K562 (cell line): ENCODE results near the gene CC2D1A. TPM values are rescaled to one million over a fixed set of nuclear protein-coding genes. Genes with fewer than 3 reads are reported as not detected.

Experiments
- ATAC-seq: fragments of 200-7000 bp; cut with Tn5 transposase; 3 replicates; pipeline ENCODE4 v1.9.1; 2020; ENCODE audit warnings: moderate library complexity
- BruUV-seq: library from RNA; stranded (reverse); fragments of 400-500 nt; replicated peaks from 2 replicates; lab custom pipeline; 2021; lab: Mats Ljungman, UMichigan
- CTCF ChIA-PET: fragments of 300-600 bp; formaldehyde crosslinking; extraction: SDS; loops from one replicate; lab custom pipeline; 2021; ENCODE audit warnings: low intra/inter-chr PET ratio; lab: Yijun Ruan, JAX
- POLR2A ChIA-PET: fragments of 300-600, 350-650 bp; sonication (Branson Sonifier 250); formaldehyde crosslinking; extraction: SDS; loops from one replicate; lab custom pipeline; 2021; ENCODE audit warnings: antibody characterized with exemption, inconsistent platforms; lab: Yijun Ruan, JAX
- DNase-seq, 4 experiments: peaks; one replicate each; pipeline versions ENCODE4 v3.0.0 to v3.0.0-alpha.2; 2011 to 2018; ENCODE audit warnings: low spot score in 3 of 4, mixed read lengths in 3 of 4; ENCODE audit errors: extremely low read depth in 1 of 4
- FAIRE-seq: peaks from 2 replicates; lab custom pipeline; 2011; peaks lifted over from hg19 to GRCh38; lab: Jason Lieb, UNC
- H2AFZ ChIP-seq: 2 replicates; pipeline ENCODE4 v1.6.0; 2011; ENCODE audit warnings: low read depth, low read length, control low read depth, inconsistent platforms
- H3K27ac ChIP-seq: fragments of 200-600 bp; 3 replicates; pipeline ENCODE4 v1.8.0; 2011; ENCODE audit warnings: low read depth, mild to moderate bottlenecking, control low read depth, inconsistent platforms, low read length, moderate library complexity, mixed read lengths; ENCODE audit errors: extremely low read depth
- H3K27me3 ChIP-seq, 2 experiments: fragments of 300-600 bp in 1 of 2; 2 replicates in 1 of 2; 3 replicates in 1 of 2; pipeline versions ENCODE4 v1.6.0 to v1.8.0; 2011; ENCODE audit warnings: inconsistent platforms in 2 of 2, low read length in 2 of 2, mild to moderate bottlenecking in 1 of 2, mixed read lengths in 1 of 2, moderate library complexity in 1 of 2; ENCODE audit not compliant: control insufficient read depth in 2 of 2, insufficient read depth in 2 of 2
- H3K36me3 ChIP-seq: fragments of 300-600 bp; 3 replicates; pipeline ENCODE4 v1.8.0; 2011; ENCODE audit warnings: mild to moderate bottlenecking, low read length, inconsistent platforms; ENCODE audit not compliant: control insufficient read depth, insufficient read depth
- H3K4me1 ChIP-seq, 2 experiments: fragments of 200-600 bp in 1 of 2; replicated peaks in 1 of 2; 2 replicates in 1 of 2; 3 replicates in 1 of 2; pipeline versions ENCODE4 v1.5.1 to v1.8.0; 2011; ENCODE audit warnings: inconsistent platforms in 2 of 2, low read length in 2 of 2, mild to moderate bottlenecking in 1 of 2, mixed read lengths in 1 of 2, moderate library complexity in 1 of 2; ENCODE audit not compliant: control insufficient read depth in 2 of 2, insufficient read depth in 2 of 2
- H3K4me2 ChIP-seq: 2 replicates; pipeline ENCODE4 v1.6.1; 2011; ENCODE audit warnings: low read length, control low read depth, inconsistent platforms, mixed read lengths; ENCODE audit not compliant: insufficient read depth
- H3K4me3 ChIP-seq: fragments of 200-600 bp; sonication (generic), shearing (Covaris generic); 2 replicates; pipeline ENCODE4 v1.5.1; 2016; ENCODE audit warnings: control low read depth, inconsistent platforms
- H3K79me2 ChIP-seq: fragments of 200-600 bp; 3 replicates; pipeline ENCODE4 v1.8.0; 2011; ENCODE audit warnings: low read length, inconsistent platforms; ENCODE audit not compliant: control insufficient read depth, insufficient read depth
- H3K9ac ChIP-seq, 2 experiments: 2 replicates each; pipeline versions ENCODE4 v1.6.0 to v1.6.1; 2011; ENCODE audit warnings: low read depth in 2 of 2, low read length in 2 of 2, control low read depth in 1 of 2, inconsistent platforms in 1 of 2, mild to moderate bottlenecking in 1 of 2, mixed read lengths in 1 of 2; ENCODE audit not compliant: insufficient read depth in 1 of 2
- H3K9me1 ChIP-seq: one replicate; pipeline ENCODE4 v1.6.0; 2011; ENCODE audit warnings: inconsistent platforms, mild to moderate bottlenecking, low read length, moderate library complexity; ENCODE audit not compliant: control insufficient read depth, insufficient read depth
- H3K9me3 ChIP-seq: replicated peaks from 2 replicates; pipeline ENCODE4 v1.5.1; 2011; ENCODE audit warnings: low read depth, low read length, inconsistent platforms; ENCODE audit not compliant: control insufficient read depth, insufficient read depth
- H4K20me1 ChIP-seq: replicated peaks from 2 replicates; pipeline ENCODE4 v1.6.1; 2011; ENCODE audit warnings: low read length, inconsistent platforms, mixed read lengths; ENCODE audit not compliant: control insufficient read depth, insufficient read depth
- ARID2 ChIP-seq: fragments of 450-650 bp; IDR thresholded peaks from 2 replicates; pipeline ENCODE4 v1.6.1; 2017; ENCODE audit warnings: antibody characterized with exemption, mild to moderate bottlenecking
- BRCA1 ChIP-seq, 2 experiments: fragments of 450-650 bp in 1 of 2; sonication (generic) in 1 of 2; formaldehyde crosslinking in 1 of 2; IDR thresholded peaks; 2 replicates each; pipeline versions ENCODE4 v1.5.0 to v1.6.1; 2017 to 2020; ENCODE audit warnings: mild to moderate bottlenecking in 1 of 2, missing genetic modification reagents in 1 of 2
- BRF1 ChIP-seq: IDR thresholded peaks from 3 replicates; pipeline ENCODE4 v1.6.1; 2011; ENCODE audit warnings: borderline replicate concordance, mild to moderate bottlenecking; ENCODE audit not compliant: insufficient read length; ENCODE audit errors: extremely low read depth
- CC2D1A ChIP-seq: fragments of 450-650 bp; IDR thresholded peaks from 2 replicates; pipeline ENCODE4 v1.6.1; 2017; ENCODE audit warnings: mild to moderate bottlenecking
- CREM ChIP-seq: IDR thresholded peaks from 2 replicates; pipeline ENCODE4 v1.6.1; 2014; ENCODE audit warnings: antibody characterized with exemption, low read depth
- E2F3 ChIP-seq: fragments of 250-450 bp; sonication (Bioruptor Pico); IDR thresholded peaks from 2 replicates; pipeline ENCODE4 v1.4.0; 2020; ENCODE audit warnings: mild to moderate bottlenecking
- EZH2 ChIP-seq: IDR thresholded peaks from 2 replicates; pipeline ENCODE4 v1.6.1; 2012; ENCODE audit warnings: low read depth, mild to moderate bottlenecking, inconsistent platforms, low read length, borderline replicate concordance
- FOXK2 ChIP-seq, 2 experiments: fragments of 450-650 bp; IDR thresholded peaks in 1 of 2; conservative IDR thresholded peaks in 1 of 2; 2 replicates each; pipeline ENCODE4 v1.6.1; 2016; ENCODE audit warnings: low read depth in 2 of 2, mild to moderate bottlenecking in 1 of 2
- PTRF ChIP-seq: fragments of 450-650 bp; IDR thresholded peaks from 2 replicates; pipeline ENCODE4 v1.6.1; 2016; ENCODE audit warnings: mild to moderate bottlenecking, missing genetic modification characterization, missing compliant biosample characterization
- ZNF384 ChIP-seq: IDR thresholded peaks from 2 replicates; pipeline ENCODE4 v1.6.1; 2012; ENCODE audit warnings: low read depth, low read length, improper control_type of control experiment
- ZNF57 ChIP-seq: fragments of 450-650 bp; formaldehyde crosslinking; IDR thresholded peaks from 2 replicates; pipeline ENCODE4 v1.4.0; 2020; ENCODE audit warnings: mild to moderate bottlenecking, moderate library complexity
- WGBS: fragments of 100-300 bp; shearing (Covaris generic); methylation state at CpG from one replicate; pipeline ENCODE4 v1.1.6; 2016; ENCODE audit warnings: low coverage, mixed read lengths; ENCODE audit not compliant: insufficient coverage; ENCODE audit errors: missing lambda C conversion rate; 5-methylcytosine and 5-hydroxymethylcytosine counted together
- in situ Hi-C: fragments of 300-500 bp; cut with MboI; formaldehyde crosslinking; loops from 4 replicates; pipeline ENCODE4 v1.15.0; 2018; ENCODE audit warnings: inconsistent platforms, mixed read lengths
- intact Hi-C: fragments of 100-400 bp; cut with micrococcal nuclease; formaldehyde crosslinking; loops from 2 replicates; pipeline ENCODE4 v1.14.2; 2022
- polyA plus RNA-seq, 8 experiments: library from polyadenylated mRNA; depleted of rRNA in 4 of 8; stranded (reverse) in 5 of 8; unstranded in 3 of 8; fragments of >200 nt; fragmentation: Nextera tagmentation in 2 of 8; fragmentation: Illumina TruSeq in 1 of 8; extraction: Ambion mirVana in 2 of 8; extraction: Trizol in 1 of 8; gene quantifications; 2 replicates each; pipeline versions ENCODE4 v1.2.1 to v1.2.3, GENCODE V29; 2011 to 2014; ENCODE audit warnings: inconsistent platforms in 1 of 8, missing spikeins in 1 of 8
- total RNA-seq, 7 experiments: library from RNA; depleted of rRNA in 6 of 7; stranded (reverse); fragments of >200 nt in 6 of 7; fragmentation: Illumina TruSeq in 2 of 7; extraction: Trizol in 2 of 7; gene quantifications; 2 replicates each; pipeline versions ENCODE4 v1.2.1 to v1.2.3, GENCODE V29; 2011 to 2021; ENCODE audit warnings: low replicate concordance in 1 of 7
- TF ChIP-seq, protein P1 (sequence below): fragments of 250-450 bp; sonication (Bioruptor Pico); IDR thresholded peaks from 2 replicates; pipeline ENCODE4 v1.6.1; 2021; ENCODE audit warnings: mild to moderate bottlenecking
- TF ChIP-seq, protein P2 (sequence below), 2 experiments: fragments of 450-650 bp; IDR thresholded peaks; 2 replicates each; pipeline ENCODE4 v1.6.1; 2018; ENCODE audit warnings: mild to moderate bottlenecking in 2 of 2, low read depth in 1 of 2; ENCODE audit not compliant: partially characterized antibody in 2 of 2
- TF ChIP-seq, protein P3 (sequence below): sonication (generic); formaldehyde crosslinking; IDR thresholded peaks from 2 replicates; pipeline ENCODE4 v1.8.0; 2022; ENCODE audit warnings: mild to moderate bottlenecking, missing genetic modification reagents
- TF ChIP-seq, protein P4 (sequence below): sonication (generic); formaldehyde crosslinking; IDR thresholded peaks from 2 replicates; pipeline ENCODE4 v1.8.0; 2023; ENCODE audit warnings: mild to moderate bottlenecking, missing genetic modification reagents

The CC2D1A gene
- total and polyA plus RNA-seq, 9 of the 15 experiments (the other 6 are each of a cell fraction or from before 2014, with no cell fraction given): 0.32 to 31.0 (median 12.9) TPM

GRCh38 chr19:13964776-13965175 lies 58.8 kb downstream of the CC2D1A start (continued):
- no peak for TF ChIP-seq ARID2
- no peak for TF ChIP-seq ZNF384
- no peak for TF ChIP-seq E2F3 (CRISPR knock-in tag)
- no peak for TF ChIP-seq CC2D1A
- TF ChIP-seq, all 486 proteins: peak for 0

- Histone ChIP-seq H2AFZ (no peak overlapping the region), H3K27ac (no peak overlapping the region), H3K9me3 (no peaks in the 10 kb centered on the region), H4K20me1 (no peaks in the 10 kb centered on the region), H3K9me1 (no peaks in the 10 kb centered on the region), H3K79me2 (no peaks in the 10 kb centered on the region), H3K36me3 (peaks cover 84% of the 10 kb centered on the region; the same call in 2 of the 3 replicates), H3K27me3 (no peaks in the 10 kb centered on the region), H3K4me3 (no peak overlapping the region), H3K4me1 (peaks cover 0 to 30% of the 10 kb centered on the region in 2 experiments; a peak in 2 of 5 replicates), H3K9ac (no peak overlapping the region), H3K4me2 (no peak overlapping the region)
- in situ Hi-C loops (no loop called here), intact Hi-C loops (no loop called here)
- FAIRE-seq (no peak), DNase-seq (no peak), ATAC-seq (no peak)
- BruUV-seq: no TSS peak
- CTCF ChIA-PET: no interaction called here
- WGBS: 91% methylated on average over 18 of the region's 24 CpGs
- POLR2A ChIA-PET: no interaction called here
- TF ChIP-seq EZH2 (no peak), PTRF (tag) (no peak), CREM (no peak), FOXK2 (conservative IDR thresholded peaks at IDR 0.05 in 1 of 2, IDR thresholded peaks at IDR 0.05 in 1 of 2; ENCODE audit: low read depth in 2 of 2) (no peak), BRF1 (no peak), ZNF57 (CRISPR knock-in tag) (no peak), BRCA1 (IDR thresholded peaks at IDR 0.05) (no peak), BRCA1 (CRISPR knock-in tag; IDR thresholded peaks at IDR 0.05) (no peak)
- TF ChIP-seq, protein P1, sequence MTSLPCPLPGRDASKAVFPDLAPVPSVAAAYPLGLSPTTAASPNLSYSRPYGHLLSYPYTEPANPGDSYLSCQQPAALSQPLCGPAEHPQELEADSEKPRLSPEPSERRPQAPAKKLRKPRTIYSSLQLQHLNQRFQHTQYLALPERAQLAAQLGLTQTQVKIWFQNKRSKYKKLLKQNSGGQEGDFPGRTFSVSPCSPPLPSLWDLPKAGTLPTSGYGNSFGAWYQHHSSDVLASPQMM (CRISPR knock-in tag): no peak
- TF ChIP-seq, protein P2, sequence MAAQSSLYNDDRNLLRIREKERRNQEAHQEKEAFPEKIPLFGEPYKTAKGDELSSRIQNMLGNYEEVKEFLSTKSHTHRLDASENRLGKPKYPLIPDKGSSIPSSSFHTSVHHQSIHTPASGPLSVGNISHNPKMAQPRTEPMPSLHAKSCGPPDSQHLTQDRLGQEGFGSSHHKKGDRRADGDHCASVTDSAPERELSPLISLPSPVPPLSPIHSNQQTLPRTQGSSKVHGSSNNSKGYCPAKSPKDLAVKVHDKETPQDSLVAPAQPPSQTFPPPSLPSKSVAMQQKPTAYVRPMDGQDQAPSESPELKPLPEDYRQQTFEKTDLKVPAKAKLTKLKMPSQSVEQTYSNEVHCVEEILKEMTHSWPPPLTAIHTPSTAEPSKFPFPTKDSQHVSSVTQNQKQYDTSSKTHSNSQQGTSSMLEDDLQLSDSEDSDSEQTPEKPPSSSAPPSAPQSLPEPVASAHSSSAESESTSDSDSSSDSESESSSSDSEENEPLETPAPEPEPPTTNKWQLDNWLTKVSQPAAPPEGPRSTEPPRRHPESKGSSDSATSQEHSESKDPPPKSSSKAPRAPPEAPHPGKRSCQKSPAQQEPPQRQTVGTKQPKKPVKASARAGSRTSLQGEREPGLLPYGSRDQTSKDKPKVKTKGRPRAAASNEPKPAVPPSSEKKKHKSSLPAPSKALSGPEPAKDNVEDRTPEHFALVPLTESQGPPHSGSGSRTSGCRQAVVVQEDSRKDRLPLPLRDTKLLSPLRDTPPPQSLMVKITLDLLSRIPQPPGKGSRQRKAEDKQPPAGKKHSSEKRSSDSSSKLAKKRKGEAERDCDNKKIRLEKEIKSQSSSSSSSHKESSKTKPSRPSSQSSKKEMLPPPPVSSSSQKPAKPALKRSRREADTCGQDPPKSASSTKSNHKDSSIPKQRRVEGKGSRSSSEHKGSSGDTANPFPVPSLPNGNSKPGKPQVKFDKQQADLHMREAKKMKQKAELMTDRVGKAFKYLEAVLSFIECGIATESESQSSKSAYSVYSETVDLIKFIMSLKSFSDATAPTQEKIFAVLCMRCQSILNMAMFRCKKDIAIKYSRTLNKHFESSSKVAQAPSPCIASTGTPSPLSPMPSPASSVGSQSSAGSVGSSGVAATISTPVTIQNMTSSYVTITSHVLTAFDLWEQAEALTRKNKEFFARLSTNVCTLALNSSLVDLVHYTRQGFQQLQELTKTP (IDR thresholded peaks at IDR 0.05; ENCODE audit: low read depth in 1 of 2, partially characterized antibody in 2 of 2): no peak
- TF ChIP-seq, protein P3, sequence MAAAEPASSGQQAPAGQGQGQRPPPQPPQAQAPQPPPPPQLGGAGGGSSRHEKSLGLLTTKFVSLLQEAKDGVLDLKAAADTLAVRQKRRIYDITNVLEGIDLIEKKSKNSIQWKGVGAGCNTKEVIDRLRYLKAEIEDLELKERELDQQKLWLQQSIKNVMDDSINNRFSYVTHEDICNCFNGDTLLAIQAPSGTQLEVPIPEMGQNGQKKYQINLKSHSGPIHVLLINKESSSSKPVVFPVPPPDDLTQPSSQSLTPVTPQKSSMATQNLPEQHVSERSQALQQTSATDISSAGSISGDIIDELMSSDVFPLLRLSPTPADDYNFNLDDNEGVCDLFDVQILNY: no peak
- TF ChIP-seq, protein P4, sequence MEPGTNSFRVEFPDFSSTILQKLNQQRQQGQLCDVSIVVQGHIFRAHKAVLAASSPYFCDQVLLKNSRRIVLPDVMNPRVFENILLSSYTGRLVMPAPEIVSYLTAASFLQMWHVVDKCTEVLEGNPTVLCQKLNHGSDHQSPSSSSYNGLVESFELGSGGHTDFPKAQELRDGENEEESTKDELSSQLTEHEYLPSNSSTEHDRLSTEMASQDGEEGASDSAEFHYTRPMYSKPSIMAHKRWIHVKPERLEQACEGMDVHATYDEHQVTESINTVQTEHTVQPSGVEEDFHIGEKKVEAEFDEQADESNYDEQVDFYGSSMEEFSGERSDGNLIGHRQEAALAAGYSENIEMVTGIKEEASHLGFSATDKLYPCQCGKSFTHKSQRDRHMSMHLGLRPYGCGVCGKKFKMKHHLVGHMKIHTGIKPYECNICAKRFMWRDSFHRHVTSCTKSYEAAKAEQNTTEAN (CRISPR knock-in tag): no peak
Measured at GRCh38 chr19:13965377-13965896, 59.4 kb downstream of the CC2D1A start.
